Activated CD8-positive, alpha-beta memory T cell treated with anti-CD3 and anti-CD28 coated beads for 48 hours (primary cell): ENCODE data around the gene CD24.
"Not testable (repeated sequence)": the region's sequence is repeated elsewhere in the genome, so short reads cannot be mapped to it uniquely, and the experiment has no call there.

Source experiments
- DNase-seq, 3 experiments: peaks; one replicate each; pipeline ENCODE4 v3.0.0-alpha.2; 2020; ENCODE audit warnings: low read depth in 2 of 3, low spot score in 2 of 3

Gene CD24

GRCh38 chr6:106974336-106974998 is at the start of gene CD24:
Gene CD24, minus strand, starts transcription at chr6:106974729. Its CDS starts 83 bp downstream, at chr6:106974646.
- peak in 1 of 3 experiments; percentile 7 for DNase-seq

- DNase-seq: no peak
These were observed 47.1 kb upstream of the CD24 start for GRCh38 chr6:107021446-107022185.

- no peak for DNase-seq
These were observed 45.7 kb upstream of the CD24 start for GRCh38 chr6:107020239-107020638.

GRCh38 chr6:107019628-107020027 is 45.1 kb upstream of the CD24 start:
- DNase-seq: not testable (repeated sequence)

- no peak for DNase-seq
These were observed 44.5 kb upstream of the CD24 start for GRCh38 chr6:107019047-107019446.

- DNase-seq: no peak
These were observed 35.0 kb upstream of the CD24 start for GRCh38 chr6:107009499-107009898.

GRCh38 chr6:106997392-106998158 is 23.0 kb upstream of the CD24 start:
- peak in 2 of 3 experiments; percentile 26 to 40 for DNase-seq

GRCh38 chr6:106995640-106996039 is 21.1 kb upstream of the CD24 start:
- DNase-seq: no peak

GRCh38 chr6:106989737-106990136 is 15.2 kb upstream of the CD24 start:
- not testable (repeated sequence) for DNase-seq

- no peak for DNase-seq
These were observed 14.1 kb upstream of the CD24 start for GRCh38 chr6:106988664-106989063.

GRCh38 chr6:106981926-106982325 is 7.4 kb upstream of the CD24 start:
- DNase-seq: no peak

- no peak for DNase-seq
These were observed 6.4 kb upstream of the CD24 start for GRCh38 chr6:106980926-106981325.

GRCh38 chr6:106979435-106979884 is 4.9 kb upstream of the CD24 start:
- DNase-seq: peak; percentile 38 to 71 (median 69)

- no peak for DNase-seq
These were observed 2.7 kb upstream of the CD24 start for GRCh38 chr6:106977246-106977645.

GRCh38 chr6:106976270-106976669 is 1.7 kb upstream of the CD24 start:
- DNase-seq: no peak

GRCh38 chr6:106975738-106976064 is 1.2 kb upstream of the CD24 start:
- no peak for DNase-seq

- DNase-seq: peak in 1 of 3 experiments; percentile 10
These were observed 639 bp upstream of the CD24 start for GRCh38 chr6:106974999-106975737.

GRCh38 chr6:106973836-106974335 is 643 bp downstream of the CD24 start:
- peak in 1 of 3 experiments; percentile 7 for DNase-seq

GRCh38 chr6:106973018-106973835 is 1.3 kb downstream of the CD24 start:
- peak in 1 of 3 experiments; percentile 1 for DNase-seq

GRCh38 chr6:106972500-106972899 is 2.0 kb downstream of the CD24 start:
- no peak for DNase-seq
